Kidney glomerular epithelial cell (primary cell): ENCODE measurements around the gene PLEK.
"Not testable (repeated sequence)": the region's sequence is repeated elsewhere in the genome, so short reads cannot be mapped to it uniquely, and the experiment has no call there.

Source experiments
- DNase-seq: peaks from one replicate; lab custom pipeline; 2025; lab: John Stamatoyannopoulos, UW

PLEK gene

GRCh38 chr2:68352651-68353391, 12.3 kb upstream of the PLEK start:
- DNase-seq: no peak

DNA sequence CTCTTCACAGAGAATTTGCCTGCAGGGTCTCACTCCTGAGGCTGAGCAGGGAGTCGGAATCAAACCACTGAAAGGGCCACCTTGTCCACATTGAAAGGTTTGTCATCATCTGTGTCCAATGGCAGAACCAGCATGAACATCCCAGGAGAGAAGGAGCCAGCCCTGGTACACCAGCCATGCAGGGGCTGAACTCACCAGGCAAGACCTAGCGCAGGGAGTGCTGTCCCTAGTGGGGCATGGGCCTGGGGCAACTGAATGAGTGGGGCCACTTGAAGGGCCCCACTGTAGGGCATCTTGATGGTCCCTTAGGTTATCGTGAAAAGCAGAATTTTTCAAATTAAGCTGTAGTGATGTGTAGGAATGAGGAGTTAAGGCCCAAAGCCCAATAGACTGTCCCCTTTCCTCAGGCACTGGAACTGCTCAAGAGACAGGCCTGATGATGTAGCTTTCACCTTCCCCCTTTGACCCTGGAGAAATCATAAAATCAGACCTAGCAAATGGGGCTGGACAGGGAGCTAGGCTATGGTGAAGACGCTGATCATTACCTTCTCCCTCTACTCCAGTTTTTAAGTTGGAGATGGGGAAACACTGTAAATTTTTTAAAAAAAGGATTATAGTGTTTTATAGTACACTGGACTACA, 8.4 kb upstream of the PLEK start:
- no peak for DNase-seq

GRCh38 chr2:68357605-68358337, 7.3 kb upstream of the PLEK start:
- peak; percentile 26 for DNase-seq

- no peak for DNase-seq
These were observed 5.2 kb upstream of the PLEK start for GRCh38 chr2:68359889-68360288.

GRCh38 chr2:68362069-68362468, 3.0 kb upstream of the PLEK start:
- DNase-seq: peak; percentile 53

DNA sequence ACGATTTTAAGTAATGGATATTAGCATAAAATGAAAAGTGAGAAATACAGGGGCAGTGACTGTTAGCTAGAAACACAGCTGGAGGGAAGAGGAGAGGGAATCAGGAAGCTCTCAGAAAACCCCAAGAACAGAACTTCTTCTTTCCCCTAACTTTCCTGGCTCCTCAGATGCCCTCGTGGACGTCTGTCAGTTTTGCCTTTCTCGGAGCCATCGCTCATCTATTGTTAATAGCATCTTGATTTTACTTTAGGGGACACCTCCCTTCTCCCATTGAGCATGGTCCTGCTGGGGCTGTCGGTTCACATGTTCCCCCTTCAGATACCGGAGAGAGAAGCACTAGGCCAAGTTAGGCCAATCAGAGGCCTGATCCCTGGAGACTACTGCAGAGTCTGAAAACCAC, 2.3 kb upstream of the PLEK start:
- DNase-seq: no peak

GRCh38 chr2:68363721-68364120, 1.4 kb upstream of the PLEK start:
- no peak for DNase-seq

DNA sequence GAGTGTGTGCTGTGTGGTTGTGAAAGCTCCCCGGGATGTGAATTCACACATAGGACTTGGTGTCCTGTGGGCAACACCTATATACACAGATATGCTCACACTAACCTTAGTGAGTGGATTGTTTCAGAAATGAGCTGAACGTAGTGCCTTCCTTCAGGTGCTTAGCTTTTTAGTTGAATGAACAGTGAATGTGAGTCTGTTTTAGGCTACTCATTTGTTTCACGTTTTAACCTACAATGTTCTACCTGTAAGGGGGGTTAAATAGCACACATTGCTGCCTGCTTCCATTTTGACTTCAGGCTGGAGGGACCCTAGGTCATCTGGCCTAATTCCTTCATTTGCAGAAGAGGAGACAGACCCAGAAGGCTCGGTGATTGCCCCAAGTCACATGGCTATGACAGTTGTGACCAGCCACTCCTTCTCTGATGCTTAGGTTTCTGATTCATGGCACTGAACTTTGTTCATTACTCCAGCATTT, 1.0 kb downstream of the PLEK start:
- DNase-seq: no peak

DNA sequence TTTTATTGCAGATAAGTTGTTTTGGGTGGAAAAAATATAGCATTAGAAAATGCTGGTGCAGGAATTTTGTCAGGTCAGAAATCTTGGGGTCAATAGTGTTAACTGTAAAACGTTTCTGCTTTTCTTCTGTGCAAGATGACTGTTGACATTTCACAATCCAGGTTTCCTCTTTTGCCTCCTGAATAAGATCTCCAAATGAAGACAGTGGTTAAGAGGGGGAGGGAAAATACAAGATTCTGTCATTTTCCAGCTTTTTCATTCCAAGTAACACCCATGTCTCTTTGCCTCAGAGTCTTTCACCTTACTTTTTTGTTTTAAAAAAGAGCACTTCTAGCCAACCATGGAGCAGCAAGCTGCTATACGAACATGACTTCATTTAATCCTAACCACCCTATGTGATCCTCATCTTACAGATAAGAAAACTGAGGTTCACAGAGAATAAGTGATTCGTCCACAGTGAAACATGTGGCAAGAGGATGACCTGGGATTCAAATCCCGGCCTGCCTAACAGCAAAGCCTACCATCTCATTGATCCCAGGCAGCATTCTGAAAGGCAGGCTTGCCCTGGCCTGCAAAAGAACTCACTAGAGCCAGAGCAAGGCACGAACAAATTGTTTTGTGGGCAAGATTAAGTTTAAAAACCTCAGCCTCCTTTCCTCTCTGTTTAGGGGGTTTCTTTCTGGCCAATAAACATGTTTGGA, 3.0 kb downstream of the PLEK start:
- no peak for DNase-seq

GRCh38 chr2:68368654-68369336, 3.7 kb downstream of the PLEK start:
- peak; percentile 79 for DNase-seq

GRCh38 chr2:68369337-68369734, 4.3 kb downstream of the PLEK start:
- no peak for DNase-seq

GRCh38 chr2:68371138-68371537, 6.1 kb downstream of the PLEK start:
- DNase-seq: no peak

DNA sequence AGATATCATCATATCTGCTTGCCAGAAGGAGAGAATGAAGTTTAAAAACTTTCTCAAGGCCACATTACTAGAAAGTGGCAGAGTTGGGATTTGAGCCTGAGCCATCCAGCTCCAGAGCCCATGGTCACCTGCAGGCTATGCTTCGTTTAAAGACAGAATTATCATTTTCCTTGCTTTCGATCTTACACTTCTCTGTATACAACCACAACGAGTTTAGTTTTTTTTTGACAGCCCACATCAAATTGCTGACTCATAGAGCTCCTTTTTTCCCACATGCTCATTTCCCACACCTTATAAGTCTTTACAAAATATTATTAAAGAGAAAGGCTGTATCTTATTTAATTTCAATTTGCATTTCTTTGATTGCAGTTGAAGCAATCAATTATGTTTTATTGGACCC, 6.5 kb downstream of the PLEK start:
- no peak for DNase-seq

- DNase-seq: no peak
These were observed 7.4 kb downstream of the PLEK start for GRCh38 chr2:68372485-68372884.

DNA sequence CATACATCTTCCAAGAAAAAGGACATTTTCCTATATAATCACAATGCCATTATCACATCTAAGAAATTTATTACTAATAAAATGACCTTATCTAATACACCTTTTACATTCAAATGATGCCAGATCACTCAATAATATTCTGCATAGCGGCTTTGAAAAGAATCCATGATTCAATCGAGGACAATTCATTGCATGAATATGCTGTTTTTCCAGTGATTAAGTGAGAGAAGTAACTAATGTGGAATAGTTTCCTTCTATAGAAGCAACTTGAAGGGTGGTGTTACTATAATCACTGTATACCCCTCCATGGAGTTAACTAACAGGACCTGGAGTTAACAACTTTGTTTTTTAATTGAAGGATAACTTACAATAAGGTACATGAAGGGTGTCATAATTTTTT, 9.1 kb downstream of the PLEK start:
- no peak for DNase-seq

GRCh38 chr2:68375582-68375981, 10.5 kb downstream of the PLEK start:
- no peak for DNase-seq

DNA sequence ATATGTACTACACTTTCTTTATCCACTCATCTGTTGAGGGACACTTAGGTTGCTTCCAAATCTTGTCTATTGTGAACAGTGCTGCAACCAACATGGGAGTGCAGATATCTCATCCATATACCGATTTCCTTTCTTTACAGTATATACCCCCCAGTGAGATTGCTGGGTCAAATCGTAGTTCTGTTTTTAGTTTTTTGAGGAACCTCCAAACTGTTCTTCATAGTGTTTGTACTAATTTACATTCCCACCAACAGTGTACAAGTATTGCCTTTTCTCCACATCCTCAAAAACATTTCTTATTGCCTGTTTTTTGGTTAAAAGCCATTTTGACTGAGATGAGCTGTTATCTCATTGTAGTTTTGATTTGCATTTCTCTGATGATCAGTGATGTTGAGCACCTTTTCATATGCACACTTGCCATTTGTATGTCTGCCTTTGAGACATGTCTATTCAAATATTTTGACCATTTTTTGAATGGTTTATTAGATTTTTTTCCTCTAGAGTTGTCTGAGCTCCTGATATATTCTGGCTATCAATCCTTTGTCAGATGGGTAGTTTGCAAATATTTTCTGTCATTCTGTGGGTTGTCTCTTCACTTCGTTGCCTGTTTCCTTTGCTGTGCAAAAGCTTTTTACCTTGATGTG, 12.2 kb downstream of the PLEK start:
- DNase-seq: no peak

GRCh38 chr2:68378779-68379178, 13.7 kb downstream of the PLEK start:
- DNase-seq: not testable (repeated sequence)

GRCh38 chr2:68379184-68379708, 14.2 kb downstream of the PLEK start:
- no peak for DNase-seq

DNA sequence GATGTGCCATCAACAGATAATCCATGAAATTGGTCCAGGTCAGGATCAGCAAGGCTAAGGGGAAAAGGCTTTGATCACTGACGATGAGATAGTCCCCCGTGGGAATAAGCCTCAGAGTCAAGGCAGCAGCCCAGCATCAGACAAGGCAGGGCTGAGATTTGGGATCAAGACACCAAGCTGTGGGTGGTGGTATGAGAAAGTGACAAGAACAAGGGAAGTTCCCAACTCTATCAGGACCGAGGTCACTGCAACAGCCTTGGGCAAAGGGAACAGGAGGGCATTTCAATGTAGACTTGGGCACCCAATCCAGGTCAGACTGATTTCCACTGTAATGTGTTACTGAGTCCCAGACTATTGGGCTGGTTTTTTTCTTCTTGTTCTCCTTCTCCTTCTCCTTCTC, 18.7 kb downstream of the PLEK start:
- DNase-seq: no peak

- DNase-seq: no peak
These were observed 19.5 kb downstream of the PLEK start for GRCh38 chr2:68384485-68385107.
